HL-60 (cell line): ENCODE data around the gene ASS1.

Source experiments
- DNase-seq, 2 experiments: peaks; one replicate each; pipeline ENCODE4 v3.0.0-alpha.2; 2010 to 2020; ENCODE audit warnings: low read depth in 1 of 2, low spot score in 1 of 2
- H3K27ac ChIP-seq: fragments of 250-450 bp; sonication (Bioruptor Pico); replicated peaks from 2 replicates; pipeline ENCODE4 v1.5.1; 2020; ENCODE audit warnings: mild to moderate bottlenecking, moderate library complexity
- H3K27me3 ChIP-seq: fragments of 250-450 bp; sonication (Bioruptor Pico); 2 replicates; pipeline ENCODE4 v1.5.1; 2021; ENCODE audit warnings: mild to moderate bottlenecking, moderate library complexity; ENCODE audit not compliant: insufficient read depth, poor library complexity, severe bottlenecking
- H3K4me3 ChIP-seq: replicated peaks from 2 replicates; pipeline ENCODE4 v1.5.1; 2011; ENCODE audit warnings: mild to moderate bottlenecking, control low read depth, low read length; ENCODE audit not compliant: insufficient read depth
- CTCF ChIP-seq: IDR thresholded peaks from one replicate; pipeline ENCODE4 v1.5.1; 2011; ENCODE audit warnings: low read length, control low read depth, inconsistent platforms; ENCODE audit not compliant: insufficient read depth
- GABPA ChIP-seq: IDR thresholded peaks from 2 replicates; pipeline ENCODE4 v1.6.1; 2012; ENCODE audit warnings: low read depth
- POLR2AphosphoS5 ChIP-seq: IDR thresholded peaks from 2 replicates; pipeline ENCODE4 v1.6.1; 2012; ENCODE audit warnings: low read depth
- REST ChIP-seq: IDR thresholded peaks from 2 replicates; pipeline ENCODE4 v1.6.1; 2012; ENCODE audit warnings: low read depth; ENCODE audit not compliant: insufficient replicate concordance
- SPI1 ChIP-seq: IDR thresholded peaks from 2 replicates; pipeline ENCODE4 v1.6.1; 2012; ENCODE audit warnings: low read depth, mild to moderate bottlenecking, borderline replicate concordance

The ASS1 gene

DNA sequence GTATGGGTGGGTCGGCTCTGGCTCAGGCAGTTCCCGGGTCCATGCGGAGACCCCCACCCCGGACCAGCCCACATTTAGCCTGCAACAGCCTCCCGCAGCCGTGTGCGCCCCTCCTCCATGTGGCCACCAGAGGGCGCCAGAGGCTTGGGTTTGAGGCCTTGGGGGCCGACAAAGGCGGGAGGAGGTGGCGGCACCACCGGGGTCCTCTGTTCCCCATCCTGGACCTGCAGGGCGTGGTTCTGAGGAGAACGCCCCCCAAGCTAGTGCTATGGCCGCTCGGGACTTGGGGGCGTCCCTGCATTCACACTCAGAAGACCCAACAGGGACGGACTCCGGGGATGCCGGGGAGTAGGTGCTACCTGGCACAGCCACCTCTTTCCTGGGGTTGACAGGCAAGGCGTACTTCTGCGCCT, 16.5 kb downstream of the ASS1 start:
- no peak overlapping the region for H3K4me3 ChIP-seq
- H3K27ac ChIP-seq = no peak overlapping the region
- no peak for TF ChIP-seq POLR2AphosphoS5
- peak; percentile 60 for TF ChIP-seq CTCF
- DNase-seq = peak in 1 of 2 experiments; percentile 25
- H3K27me3 ChIP-seq = no peaks in the 10 kb centered on the region

GRCh38 chr9:130461731-130462130, 17.0 kb downstream of the ASS1 start:
- no peak for TF ChIP-seq SPI1
- TF ChIP-seq CTCF = no peak
- TF ChIP-seq REST = no peak
- no peak for TF ChIP-seq POLR2AphosphoS5
- no peak for TF ChIP-seq GABPA
- Histone ChIP-seq H3K4me3 (no peak overlapping the region), H3K27ac (no peak overlapping the region), H3K27me3 (no peaks in the 10 kb centered on the region)
- DNase-seq = no peak

DNA sequence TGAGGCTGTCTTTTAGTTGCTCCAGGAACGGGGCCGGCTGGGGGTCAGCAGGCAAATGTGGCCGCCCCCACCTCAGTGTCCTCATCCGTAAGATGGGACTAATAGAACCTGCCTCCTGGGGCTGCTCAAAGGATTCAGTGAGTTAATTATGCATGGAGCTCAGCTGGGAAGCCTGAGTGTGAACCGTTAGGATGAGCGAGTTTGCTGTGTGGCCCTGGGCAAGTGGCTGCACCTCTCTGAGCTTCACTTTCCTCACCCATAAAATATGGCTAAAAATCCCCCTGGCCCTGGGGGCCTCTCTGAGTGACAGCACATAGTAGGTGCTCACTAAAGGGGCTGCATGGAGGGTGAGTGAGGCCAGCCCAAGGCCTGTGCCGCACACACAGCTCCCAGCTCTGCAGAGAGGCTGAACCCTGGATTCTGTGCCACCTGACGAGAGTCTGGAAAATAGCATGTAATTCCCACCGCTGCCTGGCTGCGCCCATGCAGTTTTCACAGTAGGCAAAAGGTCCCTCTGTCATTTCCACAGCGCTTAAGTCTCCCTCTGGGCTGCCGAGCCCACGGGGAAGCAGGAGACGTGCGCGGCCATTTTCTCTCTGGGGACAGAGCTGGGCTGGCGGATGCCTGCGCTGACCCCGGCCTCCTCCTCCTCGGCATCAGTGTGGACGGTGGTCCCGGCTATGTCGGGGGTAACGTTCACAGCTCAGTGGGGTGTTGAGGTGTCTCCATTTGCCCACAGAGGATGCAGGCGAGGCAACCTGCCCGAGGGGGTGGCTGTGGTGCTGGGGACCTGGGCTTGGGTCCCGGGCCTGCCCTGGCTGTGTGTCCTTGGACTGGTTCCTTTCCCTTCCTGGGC, 18.2 kb downstream of the ASS1 start:
- Histone ChIP-seq H3K27ac (no peak overlapping the region), H3K27me3 (no peaks in the 10 kb centered on the region), H3K4me3 (no peak overlapping the region)
- TF ChIP-seq GABPA = no peak
- TF ChIP-seq REST = no peak
- no peak for TF ChIP-seq SPI1
- no peak for TF ChIP-seq POLR2AphosphoS5
- TF ChIP-seq CTCF = no peak
- no peak for DNase-seq
